Activated naive CD4-positive, alpha-beta T cell treated with anti-CD3 and anti-CD28 coated beads, Interleukin-2, amount 10 ng/mL, durations not matched to agents 7 days and 5 days (primary cell): Measurements from ENCODE around the gene KRT81.

ENCODE experiments used
- CTCF ChIA-PET: fragments of 350-600 bp; sonication (Branson Sonifier 250); formaldehyde crosslinking; loops from one replicate; lab custom pipeline; 2021; ENCODE audit warnings: antibody characterized with exemption; lab: Charles Lee
- DNase-seq: peaks from one replicate; pipeline ENCODE4 v3.0.0-alpha.2; 2020
- H3K27ac Mint-ChIP-seq: one replicate; pipeline ENCODE4 v1.8.0; 2021; ENCODE audit warnings: mild to moderate bottlenecking, moderate library complexity, mixed read lengths
- H3K27me3 Mint-ChIP-seq: one replicate; pipeline ENCODE4 v1.8.0; 2021; ENCODE audit warnings: mild to moderate bottlenecking, mixed read lengths
- H3K36me3 Mint-ChIP-seq: one replicate; pipeline ENCODE4 v1.8.0; 2021; ENCODE audit warnings: mixed read lengths
- H3K4me1 Mint-ChIP-seq: one replicate; pipeline ENCODE4 v1.8.0; 2021; ENCODE audit warnings: mixed read lengths
- H3K4me3 Mint-ChIP-seq: one replicate; pipeline ENCODE4 v1.8.0; 2021; ENCODE audit warnings: mild to moderate bottlenecking, moderate library complexity, mixed read lengths
- H3K9me3 Mint-ChIP-seq: one replicate; pipeline ENCODE4 v1.8.0; 2021; ENCODE audit warnings: mixed read lengths

Gene KRT81

GRCh38 chr12:52238207-52238840, 53.0 kb downstream of the KRT81 start:
- CTCF ChIA-PET = interaction anchor here (0.7 to 4.5 kb wide), 3 partner anchors 17 to 40 kb away, joined by 3 to 24 read pairs (median 4); no protein-coding TSS in a partner anchor
- no peaks in the 10 kb centered on the region for H3K36me3 Mint-ChIP-seq
- peaks cover 64% of the 10 kb centered on the region for H3K27me3 Mint-ChIP-seq
- no peak overlapping the region for H3K27ac Mint-ChIP-seq
- H3K4me1 Mint-ChIP-seq = peaks cover 7% of the 10 kb centered on the region
- no peaks in the 10 kb centered on the region for H3K9me3 Mint-ChIP-seq
- H3K4me3 Mint-ChIP-seq = no peak overlapping the region
- DNase-seq = no peak

DNA sequence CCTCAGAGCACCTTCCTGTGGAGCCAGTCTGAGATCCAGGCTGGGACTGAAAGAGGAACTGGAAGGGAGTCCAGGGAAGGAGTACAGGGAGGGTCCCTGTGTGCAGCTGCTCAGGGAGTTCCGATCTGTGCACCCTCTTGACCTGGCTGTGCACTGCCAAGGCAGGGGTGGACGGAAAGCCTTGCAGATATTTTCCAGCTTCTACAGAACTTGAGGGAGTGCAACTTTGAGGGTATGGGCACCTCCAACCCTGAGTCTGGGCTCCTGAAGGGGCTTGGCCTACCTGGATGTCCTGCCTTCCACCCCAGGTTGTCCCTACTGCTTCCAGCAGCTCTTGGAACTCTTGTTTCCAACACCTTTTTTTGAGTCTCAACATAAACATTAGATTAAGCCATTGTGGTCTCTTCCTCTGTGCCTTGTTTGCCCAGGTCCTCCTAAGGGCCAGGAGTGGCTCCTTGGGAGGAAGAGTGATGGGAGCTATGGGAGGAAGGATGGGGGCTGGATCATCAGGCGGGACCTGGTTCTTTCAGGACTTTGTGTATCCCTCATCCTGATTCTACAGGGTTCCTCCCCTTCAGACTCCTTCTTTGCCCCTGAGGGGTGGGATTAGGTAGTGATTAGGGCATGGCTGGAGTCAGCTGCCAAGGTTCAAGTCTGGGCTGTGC, 54.8 kb downstream of the KRT81 start:
- Mint-ChIP-seq H3K4me3 (no peak overlapping the region), H3K4me1 (no peaks in the 10 kb centered on the region), H3K9me3 (no peaks in the 10 kb centered on the region), H3K27me3 (peaks cover 82% of the 10 kb centered on the region), H3K27ac (no peak overlapping the region), H3K36me3 (no peaks in the 10 kb centered on the region)
- CTCF ChIA-PET = interaction anchor here (1.5 to 4.5 kb wide), 4 partner anchors 15 to 91 kb away, joined by 4 to 24 read pairs (median 5); no protein-coding TSS in a partner anchor
- DNase-seq = no peak
